ENCODE measurements around the gene SORCS3.

The SORCS3 gene

DNA sequence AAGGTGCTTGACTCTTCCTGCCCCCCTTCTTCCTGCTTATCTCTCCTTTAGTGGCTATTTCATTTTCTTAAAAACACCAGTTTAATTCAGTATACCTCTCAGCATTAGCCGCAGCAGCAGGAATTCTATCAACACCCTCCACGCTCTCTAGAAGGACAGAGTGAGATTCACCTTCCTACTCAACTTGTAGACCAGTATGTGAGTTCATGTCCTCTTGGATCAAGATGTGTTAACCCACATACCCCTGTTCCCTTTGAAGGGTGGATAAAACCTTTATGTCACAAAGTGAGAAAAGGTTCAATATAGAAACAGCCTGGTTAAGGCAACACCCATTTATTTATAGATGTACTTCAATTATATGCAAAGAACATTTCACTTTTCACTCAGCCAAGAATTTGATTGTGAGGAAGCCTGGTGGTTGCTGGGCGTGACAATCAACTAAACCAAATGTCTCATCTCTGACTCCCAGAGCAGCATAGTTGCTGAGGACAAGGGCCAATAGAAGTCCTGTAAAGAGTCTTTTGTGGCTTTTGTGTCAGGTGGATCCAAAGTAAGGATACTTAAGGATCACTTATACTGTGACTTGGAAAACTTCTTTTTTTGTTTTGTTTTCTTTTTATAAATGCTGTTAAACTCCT is 617.1 kb downstream of the SORCS3 start:
- no peak for DNase-seq (ENCODE audit: low read depth, low spot score)

DNA sequence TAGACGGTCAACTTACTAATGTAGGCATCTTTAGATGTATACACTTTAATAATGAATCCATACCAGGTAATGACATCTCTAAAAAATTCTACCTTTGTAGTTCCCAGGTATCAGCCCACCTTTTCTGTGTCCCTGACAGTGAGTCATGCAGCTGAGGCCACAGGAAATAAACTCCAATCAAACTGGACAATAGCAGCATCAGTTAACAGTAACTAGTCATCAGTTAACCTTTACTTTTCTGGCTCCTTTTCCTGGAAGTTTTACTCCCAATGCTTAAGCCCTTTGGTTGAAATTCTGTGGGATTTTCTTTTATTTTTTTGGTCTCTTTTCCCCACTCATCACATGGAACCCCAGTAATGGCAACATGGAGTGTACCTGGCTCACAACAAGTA is 617.6 kb downstream of the SORCS3 start:
- DNase-seq (ENCODE audit: low read depth, low spot score), result no peak

- no peak for DNase-seq (ENCODE audit: low read depth, low spot score)
Observed at GRCh38 chr10:105259201-105259600, 618.1 kb downstream of the SORCS3 start.

GRCh38 chr10:105262666-105263065 is 621.6 kb downstream of the SORCS3 start:
- DNase-seq (ENCODE audit: low read depth, low spot score), result no peak

DNA sequence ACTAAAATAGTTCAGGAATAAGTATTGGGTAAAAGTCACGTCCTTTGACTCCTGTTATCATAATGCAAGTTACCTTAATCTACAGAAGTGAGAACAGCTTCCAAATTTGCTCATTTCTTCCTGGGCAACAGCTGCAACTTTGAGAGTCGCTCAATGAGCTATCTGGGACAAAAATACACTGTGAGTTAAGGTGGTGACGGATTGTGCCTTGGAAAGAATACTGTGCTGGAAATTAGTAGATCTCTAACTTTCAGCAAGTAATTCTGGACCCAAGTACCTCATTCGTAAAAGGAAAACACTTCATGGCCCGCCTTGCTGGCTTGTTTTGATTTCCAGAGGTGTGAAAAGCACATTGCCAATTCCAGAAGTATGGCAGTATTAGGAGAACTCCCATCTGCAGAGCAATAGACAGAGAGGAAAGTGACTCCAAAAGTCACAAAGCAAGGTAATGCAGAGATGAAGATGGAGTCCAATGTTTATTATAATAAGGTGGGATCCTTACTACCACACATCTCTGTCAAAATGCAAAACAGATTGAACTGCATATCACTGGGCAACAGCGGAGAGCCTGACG is 626.0 kb downstream of the SORCS3 start:
- no peak for DNase-seq (ENCODE audit: low read depth, low spot score)

- DNase-seq (ENCODE audit: low read depth, low spot score), result no peak
Observed at GRCh38 chr10:105268961-105269360, 627.9 kb downstream of the SORCS3 start.

DNA sequence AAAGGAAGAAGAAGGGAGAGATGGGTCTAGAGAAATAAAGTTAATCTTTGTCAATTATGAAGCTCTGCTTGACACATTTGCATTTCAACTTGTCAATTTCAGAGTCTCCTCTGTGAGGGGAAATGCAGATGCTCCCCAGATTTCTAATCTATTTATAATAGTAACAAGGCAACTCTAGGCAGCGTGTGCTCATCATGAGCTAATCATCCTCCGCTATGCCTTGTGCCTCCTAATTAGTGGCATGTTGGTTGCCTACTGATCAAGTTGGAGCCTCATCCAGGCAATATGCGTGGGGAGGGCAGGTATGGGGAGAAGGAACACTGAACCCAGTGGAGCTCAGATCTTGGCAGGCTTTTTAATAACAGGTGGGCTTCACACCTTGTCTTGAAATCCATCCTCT is 628.6 kb downstream of the SORCS3 start:
- no peak for DNase-seq (ENCODE audit: low read depth, low spot score)

DNA sequence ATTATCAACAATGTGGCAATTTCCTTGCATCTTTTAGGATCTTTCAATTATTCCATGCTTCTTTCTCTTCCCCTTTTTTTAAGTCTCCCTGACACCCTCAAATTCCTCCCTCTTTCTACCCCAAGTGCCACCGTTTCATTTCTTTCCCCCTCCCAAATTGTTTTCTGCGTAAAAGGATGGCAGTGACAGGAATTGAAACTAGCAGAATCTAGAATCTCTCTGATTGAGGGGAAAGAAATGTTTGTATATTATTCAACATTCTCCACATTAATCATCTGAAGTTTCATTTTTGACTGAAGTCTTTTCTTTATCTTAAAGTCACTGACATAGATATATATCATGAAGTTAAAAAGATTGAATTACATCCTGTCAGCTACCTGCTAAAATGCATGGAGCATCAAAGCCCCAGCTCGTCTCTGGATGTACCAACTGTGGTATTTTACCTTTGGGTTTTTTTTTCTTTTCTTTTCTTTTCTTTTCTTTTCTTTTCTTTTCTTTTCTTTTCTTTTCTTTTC is 633.5 kb downstream of the SORCS3 start:
- DNase-seq (ENCODE audit: low read depth, low spot score), result no peak

- no peak for DNase-seq (ENCODE audit: low read depth, low spot score)
Observed at GRCh38 chr10:105278439-105278838, 637.3 kb downstream of the SORCS3 start.

GRCh38 chr10:105279101-105279500 is 638.0 kb downstream of the SORCS3 start:
- DNase-seq (ENCODE audit: low read depth, low spot score), result no peak

GRCh38 chr10:105280895-105281294 is 639.8 kb downstream of the SORCS3 start:
- DNase-seq (ENCODE audit: low read depth, low spot score), result no peak

DNA sequence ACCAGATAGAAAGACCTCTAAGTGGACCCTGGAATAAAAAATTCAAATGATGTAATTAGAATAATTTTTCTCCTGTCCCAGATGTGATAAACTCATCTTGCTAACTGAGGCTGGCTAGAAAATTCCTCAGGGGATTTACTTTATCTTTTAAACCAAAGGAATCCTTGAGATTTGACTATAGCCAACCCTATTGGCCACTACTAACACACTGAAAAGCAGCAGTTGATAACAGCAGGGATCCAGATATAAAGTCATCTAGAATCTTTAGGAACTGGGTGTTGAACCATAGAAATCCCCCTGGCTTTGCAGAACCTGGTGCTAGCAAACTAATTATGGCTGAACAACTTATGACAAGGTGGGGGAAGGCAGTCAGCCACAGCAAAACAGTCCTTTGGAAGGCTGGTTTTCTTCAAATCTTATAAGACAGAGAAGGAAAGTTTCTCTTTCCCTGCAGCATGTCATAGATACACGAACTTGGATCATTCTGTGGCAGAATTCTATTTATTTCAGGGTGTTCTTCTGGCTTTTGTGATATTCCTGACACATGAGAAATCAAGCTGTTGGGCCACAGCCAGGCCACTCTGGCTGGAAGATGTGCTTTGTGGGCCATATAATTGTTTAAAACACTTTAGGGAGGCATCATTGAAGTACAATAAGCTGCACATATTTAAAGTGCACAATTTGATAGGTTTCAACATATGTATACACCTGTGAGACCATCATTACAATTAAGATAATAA is 643.6 kb downstream of the SORCS3 start:
- peak; percentile 4 for DNase-seq (ENCODE audit: low read depth, low spot score)

- no peak for DNase-seq (ENCODE audit: low read depth, low spot score)
Observed at GRCh38 chr10:105288026-105288425, 646.9 kb downstream of the SORCS3 start.

GRCh38 chr10:105288613-105289012 is 647.5 kb downstream of the SORCS3 start:
- DNase-seq (ENCODE audit: low read depth, low spot score), result no peak

GRCh38 chr10:105291571-105291970 is 650.5 kb downstream of the SORCS3 start:
- no peak for DNase-seq (ENCODE audit: low read depth, low spot score)

- no peak for DNase-seq (ENCODE audit: low read depth, low spot score)
Observed at GRCh38 chr10:105292236-105292635, 651.1 kb downstream of the SORCS3 start.
